ENCODE results near the gene POPDC3. TPM values are rescaled to one million over a fixed set of nuclear protein-coding genes. Genes with fewer than 3 reads are reported as not detected.

Gene POPDC3
- total RNA-seq, 1 experiment from 2014 or later = 0.62 TPM

DNA sequence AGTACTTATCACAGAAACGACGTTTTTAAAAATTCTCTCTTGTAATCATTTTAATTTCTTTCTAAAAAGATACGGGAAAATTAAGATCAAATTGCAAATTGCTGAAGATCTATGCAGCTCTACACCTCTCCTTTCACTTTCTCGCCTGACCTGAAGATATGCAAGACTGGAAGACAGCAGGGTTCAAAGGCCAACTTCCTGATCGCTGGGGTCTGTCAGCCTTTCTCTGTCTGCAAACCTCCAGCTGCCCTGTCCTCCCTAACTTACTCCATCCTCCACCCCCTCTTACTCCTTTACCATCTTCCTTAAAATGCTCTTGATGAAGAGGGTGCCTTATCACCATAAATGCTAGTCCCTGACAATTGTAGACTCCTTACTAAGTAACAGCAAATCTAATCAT, 63.7 kb downstream of the POPDC3 start:
- ChIA-PET CTCF (no interaction called here), POLR2A (ENCODE audit: low non-redundant PET) (no interaction called here)
- intact Hi-C loops (cut with micrococcal nuclease; ENCODE audit: unreplicated experiment) = no loop called here
- TF ChIP-seq, protein P1, sequence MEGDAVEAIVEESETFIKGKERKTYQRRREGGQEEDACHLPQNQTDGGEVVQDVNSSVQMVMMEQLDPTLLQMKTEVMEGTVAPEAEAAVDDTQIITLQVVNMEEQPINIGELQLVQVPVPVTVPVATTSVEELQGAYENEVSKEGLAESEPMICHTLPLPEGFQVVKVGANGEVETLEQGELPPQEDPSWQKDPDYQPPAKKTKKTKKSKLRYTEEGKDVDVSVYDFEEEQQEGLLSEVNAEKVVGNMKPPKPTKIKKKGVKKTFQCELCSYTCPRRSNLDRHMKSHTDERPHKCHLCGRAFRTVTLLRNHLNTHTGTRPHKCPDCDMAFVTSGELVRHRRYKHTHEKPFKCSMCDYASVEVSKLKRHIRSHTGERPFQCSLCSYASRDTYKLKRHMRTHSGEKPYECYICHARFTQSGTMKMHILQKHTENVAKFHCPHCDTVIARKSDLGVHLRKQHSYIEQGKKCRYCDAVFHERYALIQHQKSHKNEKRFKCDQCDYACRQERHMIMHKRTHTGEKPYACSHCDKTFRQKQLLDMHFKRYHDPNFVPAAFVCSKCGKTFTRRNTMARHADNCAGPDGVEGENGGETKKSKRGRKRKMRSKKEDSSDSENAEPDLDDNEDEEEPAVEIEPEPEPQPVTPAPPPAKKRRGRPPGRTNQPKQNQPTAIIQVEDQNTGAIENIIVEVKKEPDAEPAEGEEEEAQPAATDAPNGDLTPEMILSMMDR (conservative IDR thresholded peaks at IDR 0.05; ENCODE audit: low read depth, low read length) = no peak
- no peak for TF ChIP-seq EZH2 (IDR thresholded peaks at IDR 0.05; ENCODE audit: borderline replicate concordance, low read depth, low read length, poor library complexity, severe bottlenecking)
- Histone ChIP-seq H3K27ac (ENCODE audit: low read depth, low read length, poor library complexity, severe bottlenecking) (no peak overlapping the region), H3K9me3 (ENCODE audit: low read depth, low read length, poor library complexity, severe bottlenecking) (no peaks in the 10 kb centered on the region), H3K27me3 (replicated peaks; ENCODE audit: insufficient read depth, low read depth, low read length, poor library complexity) (no peaks in the 10 kb centered on the region), H3K4me3 (ENCODE audit: low read depth, low read length, poor library complexity, severe bottlenecking) (no peak overlapping the region), H3K36me3 (ENCODE audit: insufficient read depth, low read length, poor library complexity, severe bottlenecking) (no peaks in the 10 kb centered on the region), H3K4me1 (ENCODE audit: insufficient read depth, low read length, poor library complexity, severe bottlenecking) (no peaks in the 10 kb centered on the region)
- no TSS peak for BruUV-seq (replicated peaks)
- DNase-seq (ENCODE audit: low spot score) = no peak

- Histone ChIP-seq H3K27me3 (replicated peaks; ENCODE audit: insufficient read depth, low read depth, low read length, poor library complexity) (no peaks in the 10 kb centered on the region), H3K27ac (ENCODE audit: low read depth, low read length, poor library complexity, severe bottlenecking) (no peak overlapping the region), H3K9me3 (ENCODE audit: low read depth, low read length, poor library complexity, severe bottlenecking) (no peaks in the 10 kb centered on the region), H3K4me3 (ENCODE audit: low read depth, low read length, poor library complexity, severe bottlenecking) (no peak overlapping the region), H3K4me1 (ENCODE audit: insufficient read depth, low read length, poor library complexity, severe bottlenecking) (no peaks in the 10 kb centered on the region), H3K36me3 (ENCODE audit: insufficient read depth, low read length, poor library complexity, severe bottlenecking) (no peaks in the 10 kb centered on the region)
- intact Hi-C loops (cut with micrococcal nuclease; ENCODE audit: unreplicated experiment) = no loop called here
- no peak for DNase-seq (ENCODE audit: low spot score)
- TF ChIP-seq, protein P1 (conservative IDR thresholded peaks at IDR 0.05; ENCODE audit: low read depth, low read length) = no peak
- no peak for TF ChIP-seq EZH2 (IDR thresholded peaks at IDR 0.05; ENCODE audit: borderline replicate concordance, low read depth, low read length, poor library complexity, severe bottlenecking)
- CTCF ChIA-PET = no interaction called here
- POLR2A ChIA-PET (ENCODE audit: low non-redundant PET) = no interaction called here
- BruUV-seq (replicated peaks) = no TSS peak
These were observed 66.4 kb downstream of the POPDC3 start for GRCh38 chr6:105113422-105113821.

DNA sequence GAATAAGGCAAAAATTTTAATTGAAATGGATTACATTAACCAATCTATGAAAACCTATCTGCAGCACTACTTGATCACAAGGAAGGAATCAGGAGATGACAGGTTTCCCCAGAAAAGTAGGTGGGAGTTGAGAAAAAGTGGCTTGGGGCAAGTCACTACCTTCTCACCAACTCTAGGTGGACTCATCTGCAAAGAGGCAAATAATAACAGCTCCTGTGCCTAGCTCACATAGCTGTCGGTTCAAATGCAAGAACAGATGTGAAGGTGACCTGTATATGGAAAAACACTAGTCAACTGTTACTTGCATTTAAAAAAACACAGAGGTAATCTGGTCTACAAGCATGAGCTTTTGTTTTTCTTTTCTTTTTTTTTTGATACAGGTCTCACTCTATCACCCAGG, 67.2 kb downstream of the POPDC3 start:
- Histone ChIP-seq H3K9me3 (ENCODE audit: low read depth, low read length, poor library complexity, severe bottlenecking) (no peaks in the 10 kb centered on the region), H3K27ac (ENCODE audit: low read depth, low read length, poor library complexity, severe bottlenecking) (no peak overlapping the region), H3K36me3 (ENCODE audit: insufficient read depth, low read length, poor library complexity, severe bottlenecking) (no peaks in the 10 kb centered on the region), H3K4me3 (ENCODE audit: low read depth, low read length, poor library complexity, severe bottlenecking) (no peak overlapping the region), H3K4me1 (ENCODE audit: insufficient read depth, low read length, poor library complexity, severe bottlenecking) (no peaks in the 10 kb centered on the region), H3K27me3 (replicated peaks; ENCODE audit: insufficient read depth, low read depth, low read length, poor library complexity) (no peaks in the 10 kb centered on the region)
- POLR2A ChIA-PET (ENCODE audit: low non-redundant PET) = no interaction called here
- no peak for DNase-seq (ENCODE audit: low spot score)
- BruUV-seq (replicated peaks) = no TSS peak
- TF ChIP-seq EZH2 (IDR thresholded peaks at IDR 0.05; ENCODE audit: borderline replicate concordance, low read depth, low read length, poor library complexity, severe bottlenecking) = no peak
- TF ChIP-seq, protein P1 (conservative IDR thresholded peaks at IDR 0.05; ENCODE audit: low read depth, low read length) = 0 out of 2 replicates have a peak, but pooled peaks have one; percentile 12
- CTCF ChIA-PET = no interaction called here
- intact Hi-C loops (cut with micrococcal nuclease; ENCODE audit: unreplicated experiment) = no loop called here
